K562 (cell line): ENCODE measurements around the gene CEACAM21. TPM values are rescaled to one million over a fixed set of nuclear protein-coding genes. Genes with fewer than 3 reads are reported as not detected.

ENCODE experiments used
- CEBPZ ChIP-seq: fragments of 150-350 bp; IDR thresholded peaks from 2 replicates; pipeline ENCODE4 v1.6.1; 2014; ENCODE audit warnings: low read depth, mild to moderate bottlenecking, low read length, borderline replicate concordance
- CREBBP ChIP-seq: IDR thresholded peaks from one replicate; pipeline ENCODE4 v1.6.1; 2012; ENCODE audit warnings: low read depth, mild to moderate bottlenecking, control low read depth, inconsistent platforms, low read length
- STAG1 ChIP-seq: sonication (generic); formaldehyde crosslinking; IDR thresholded peaks from 2 replicates; pipeline ENCODE4 v1.5.0; 2020; ENCODE audit warnings: missing genetic modification reagents, borderline replicate concordance
- THRB ChIP-seq: fragments of 450-650 bp; formaldehyde crosslinking; conservative IDR thresholded peaks from 2 replicates; pipeline ENCODE4 v1.4.0; 2022; ENCODE audit warnings: mild to moderate bottlenecking, missing genetic modification characterization
- ZBTB5 ChIP-seq: fragments of 450-650 bp; IDR thresholded peaks from 2 replicates; pipeline ENCODE4 v1.6.1; 2017; ENCODE audit warnings: antibody characterized with exemption
- polyA plus RNA-seq, 8 experiments: library from polyadenylated mRNA; depleted of rRNA in 4 of 8; stranded (reverse) in 5 of 8; unstranded in 3 of 8; fragments of >200 nt; fragmentation: Nextera tagmentation in 2 of 8; fragmentation: Illumina TruSeq in 1 of 8; extraction: Ambion mirVana in 2 of 8; extraction: Trizol in 1 of 8; gene quantifications; 2 replicates each; pipeline versions ENCODE4 v1.2.1 to v1.2.3, GENCODE V29; 2011 to 2014; ENCODE audit warnings: inconsistent platforms in 1 of 8, missing spikeins in 1 of 8
- total RNA-seq, 7 experiments: library from RNA; depleted of rRNA in 6 of 7; stranded (reverse); fragments of >200 nt in 6 of 7; fragmentation: Illumina TruSeq in 2 of 7; extraction: Trizol in 2 of 7; gene quantifications; 2 replicates each; pipeline versions ENCODE4 v1.2.1 to v1.2.3, GENCODE V29; 2011 to 2021; ENCODE audit warnings: low replicate concordance in 1 of 7

The CEACAM21 gene
- total and polyA plus RNA-seq, 9 of the 15 experiments (the other 6 are each of a cell fraction or from before 2014, with no cell fraction given): 0.06 to 0.40 (median 0.18) TPM; not detected in 1

GRCh38 chr19:41587838-41588210 lies 11.9 kb downstream of the CEACAM21 start (continued):
- TF ChIP-seq THRB (CRISPR knock-in tag): no peak
- no peak for TF ChIP-seq ZBTB5
- TF ChIP-seq CREBBP: no peak
- no peak for TF ChIP-seq STAG1
- no peak for TF ChIP-seq CEBPZ
